RPMI7951 (cell line): ENCODE measurements around the gene ZBED1. TPM values are rescaled to one million over a fixed set of nuclear protein-coding genes. Genes with fewer than 3 reads are reported as not detected.
"Not testable (repeated sequence)": the region's sequence is repeated elsewhere in the genome, so short reads cannot be mapped to it uniquely, and the experiment has no call there.

ENCODE experiments used
- DNase-seq: peaks from one replicate; pipeline ENCODE4 v3.0.0-alpha.2; 2012; ENCODE audit warnings: low read depth
- total RNA-seq: library from RNA; depleted of rRNA; stranded (reverse); fragments of >200 nt; shearing (Covaris generic); gene quantifications from 2 replicates; pipeline ENCODE4 v1.2.3, GENCODE V29; 2014; rRNA removed

Gene ZBED1
- total RNA-seq, 1 experiment from 2014 or later: 8.1 TPM

- no peak for DNase-seq
These were observed 43.3 kb downstream of the ZBED1 start for GRCh38 chrX:2457289-2458133.

GRCh38 chrX:2456091-2456490 lies 44.7 kb downstream of the ZBED1 start:
- not testable (repeated sequence) for DNase-seq

GRCh38 chrX:2454620-2455019 lies 46.2 kb downstream of the ZBED1 start:
- not testable (repeated sequence) for DNase-seq

GRCh38 chrX:2452799-2453198 lies 48.0 kb downstream of the ZBED1 start:
- DNase-seq: no peak

GRCh38 chrX:2452317-2452784 lies 48.4 kb downstream of the ZBED1 start:
- DNase-seq: no peak

GRCh38 chrX:2451501-2452316 lies 49.1 kb downstream of the ZBED1 start:
- no peak for DNase-seq

GRCh38 chrX:2450681-2451080 lies 50.1 kb downstream of the ZBED1 start:
- DNase-seq: no peak

GRCh38 chrX:2449135-2449886 lies 51.5 kb downstream of the ZBED1 start:
- no peak for DNase-seq

- DNase-seq: no peak
These were observed 53.3 kb downstream of the ZBED1 start for GRCh38 chrX:2447484-2447883.

GRCh38 chrX:2446815-2447214 lies 54.0 kb downstream of the ZBED1 start:
- no peak for DNase-seq

GRCh38 chrX:2445662-2446623 lies 54.8 kb downstream of the ZBED1 start:
- DNase-seq: no peak

- DNase-seq: no peak
These were observed 58.1 kb downstream of the ZBED1 start for GRCh38 chrX:2442694-2443093.

- no peak for DNase-seq
These were observed 59.3 kb downstream of the ZBED1 start for GRCh38 chrX:2441466-2441865.

- DNase-seq: no peak
These were observed 61.2 kb downstream of the ZBED1 start for GRCh38 chrX:2439613-2440012.

Other genes starting within 250 kb of the ZBED1 start
- gene DHRSX, start within 50 bp of the ZBED1 start, total RNA-seq: 14.4 and 16.9 TPM in 2 replicates
- 444 and 519 TPM in 2 replicates for gene CD99, start 190.3 kb upstream of the ZBED1 start, total RNA-seq